H1 (cell line): ENCODE results near the gene COL21A1. TPM values are rescaled to one million over a fixed set of nuclear protein-coding genes. Genes with fewer than 3 reads are reported as not detected.

Experiments used
- CTCF ChIA-PET: fragments of 300-600 bp; sonication (Branson Sonifier 250); formaldehyde crosslinking; loops from one replicate; lab custom pipeline; 2021; ENCODE audit not compliant: partially characterized antibody; lab: Charles Lee
- POLR2A ChIA-PET: fragments of 300-600 bp; sonication (Branson Sonifier 250); formaldehyde crosslinking; loops from one replicate; lab custom pipeline; 2021; ENCODE audit warnings: inconsistent platforms; ENCODE audit not compliant: partially characterized antibody; lab: Charles Lee
- DNase-seq, 2 experiments: peaks; one replicate each; pipeline versions ENCODE4 v3.0.0 to v3.0.0-alpha.2; 2010 to 2022; ENCODE audit warnings: low spot score in 2 of 2, low read depth in 1 of 2, mixed read lengths in 1 of 2
- FAIRE-seq: peaks from 2 replicates; lab custom pipeline; 2011; peaks lifted over from hg19 to GRCh38; lab: Jason Lieb, UNC
- H2AFZ ChIP-seq: 2 replicates; pipeline ENCODE4 v1.8.1; 2012; ENCODE audit warnings: low read length, inconsistent platforms
- H2AK5ac ChIP-seq: 2 replicates; pipeline ENCODE4 v1.6.1; 2013; ENCODE audit warnings: low read depth, low read length
- H2BK120ac ChIP-seq: replicated peaks from 2 replicates; pipeline ENCODE3; 2013; ENCODE audit warnings: low read depth, low read length, inconsistent platforms
- H2BK12ac ChIP-seq: 2 replicates; pipeline ENCODE4 v1.6.1; 2013; ENCODE audit warnings: low read depth, low read length
- H2BK15ac ChIP-seq: 2 replicates; pipeline ENCODE4 v1.6.1; 2013; ENCODE audit warnings: low read length
- H2BK20ac ChIP-seq: 2 replicates; pipeline ENCODE4 v1.6.1; 2013; ENCODE audit warnings: low read length
- H2BK5ac ChIP-seq: 2 replicates; pipeline ENCODE4 v1.6.1; 2013; ENCODE audit warnings: low read depth, low read length
- H3K14ac ChIP-seq: 2 replicates; pipeline ENCODE4 v1.6.1; 2013; ENCODE audit warnings: inconsistent platforms; ENCODE audit not compliant: insufficient read length
- H3K18ac ChIP-seq: 2 replicates; pipeline ENCODE4 v1.6.1; 2013; ENCODE audit warnings: low read length; ENCODE audit errors: extremely low read depth
- H3K23ac ChIP-seq: 2 replicates; pipeline ENCODE4 v1.6.1; 2013; ENCODE audit warnings: inconsistent platforms; ENCODE audit not compliant: insufficient read length
- H3K23me2 ChIP-seq: 2 replicates; pipeline ENCODE4 v1.6.1; 2013; ENCODE audit warnings: low read depth, low read length
- H3K27ac ChIP-seq: 2 replicates; pipeline ENCODE4 v1.6.1; 2011; ENCODE audit warnings: low read depth, low read length, inconsistent platforms
- H3K27me3 ChIP-seq, 4 experiments: replicated peaks in 1 of 4; 1 replicate in 1 of 4; 2 replicates in 3 of 4; pipeline versions ENCODE4 v1.6.1 to v1.8.1; 2011 to 2013; ENCODE audit warnings: low read length in 3 of 4, mild to moderate bottlenecking in 3 of 4, inconsistent platforms in 2 of 4, mixed read lengths in 2 of 4, moderate library complexity in 1 of 4; ENCODE audit not compliant: control insufficient read depth in 3 of 4, insufficient read depth in 3 of 4; ENCODE audit errors: extremely low read depth in 1 of 4
- H3K36me3 ChIP-seq, 4 experiments: 2 replicates each; pipeline versions ENCODE4 v1.6.1 to v1.8.1; 2011 to 2013; ENCODE audit warnings: mild to moderate bottlenecking in 4 of 4, low read length in 3 of 4, moderate library complexity in 2 of 4, control low read depth in 1 of 4, inconsistent platforms in 1 of 4; ENCODE audit not compliant: insufficient read depth in 4 of 4, control insufficient read depth in 2 of 4
- H3K4ac ChIP-seq: replicated peaks from 2 replicates; pipeline ENCODE3; 2013; ENCODE audit warnings: low read length, low read depth, mixed read lengths, inconsistent platforms; ENCODE audit not compliant: insufficient read length
- H3K4me1 ChIP-seq, 4 experiments: replicated peaks in 1 of 4; 1 replicate in 1 of 4; 2 replicates in 3 of 4; pipeline versions ENCODE4 v1.6.1 to v1.8.1; 2011 to 2013; ENCODE audit warnings: low read length in 3 of 4, inconsistent platforms in 2 of 4, mixed read lengths in 1 of 4; ENCODE audit not compliant: insufficient read depth in 4 of 4, control insufficient read depth in 3 of 4
- H3K4me2 ChIP-seq, 2 experiments: 2 replicates each; pipeline versions ENCODE4 v1.6.1 to v1.8.1; 2011 to 2013; ENCODE audit warnings: low read depth in 2 of 2, low read length in 2 of 2, control low read depth in 1 of 2, inconsistent platforms in 1 of 2, mild to moderate bottlenecking in 1 of 2; ENCODE audit not compliant: insufficient read depth in 1 of 2
- H3K4me3 ChIP-seq, 4 experiments: fragments of 200-600, 300-600 bp in 1 of 4; sonication (generic), shearing (Covaris generic), sonication (Bioruptor Twin) in 1 of 4; 2 replicates each; pipeline versions ENCODE4 v1.5.1 to v1.8.1; 2011 to 2016; ENCODE audit warnings: low read length in 4 of 4, low read depth in 3 of 4, control low read depth in 2 of 4, inconsistent platforms in 2 of 4, mild to moderate bottlenecking in 2 of 4, mixed read lengths in 1 of 4, moderate library complexity in 1 of 4; ENCODE audit not compliant: insufficient read depth in 2 of 4; ENCODE audit errors: extremely low read depth in 1 of 4
- H3K56ac ChIP-seq: replicated peaks from 2 replicates; pipeline ENCODE3; 2013; ENCODE audit warnings: low read depth, mild to moderate bottlenecking, mixed read lengths, low read length, inconsistent platforms; ENCODE audit not compliant: insufficient read length
- H3K79me1 ChIP-seq: 2 replicates; pipeline ENCODE4 v1.6.1; 2013; ENCODE audit warnings: low read depth, low read length, control low read depth
- H3K79me2 ChIP-seq, 2 experiments: 2 replicates each; pipeline versions ENCODE4 v1.6.1 to v1.8.1; 2012 to 2013; ENCODE audit warnings: low read length in 2 of 2, mild to moderate bottlenecking in 2 of 2, inconsistent platforms in 1 of 2; ENCODE audit not compliant: insufficient read depth in 2 of 2, control insufficient read depth in 1 of 2
- H3K9ac ChIP-seq, 4 experiments: replicated peaks in 1 of 4; 1 replicate in 1 of 4; 2 replicates in 3 of 4; pipeline versions ENCODE4 v1.6.1 to v1.8.1; 2011 to 2013; ENCODE audit warnings: low read depth in 3 of 4, low read length in 3 of 4, control low read depth in 2 of 4, mild to moderate bottlenecking in 2 of 4, moderate library complexity in 2 of 4, inconsistent platforms in 1 of 4; ENCODE audit errors: extremely low read depth in 1 of 4
- H3K9me3 ChIP-seq, 2 experiments: 2 replicates each; pipeline versions ENCODE4 v1.6.1 to v1.8.1; 2012 to 2013; ENCODE audit warnings: mild to moderate bottlenecking in 2 of 2, moderate library complexity in 2 of 2, control low read depth in 1 of 2, inconsistent platforms in 1 of 2, low read depth in 1 of 2, low read length in 1 of 2, mixed read lengths in 1 of 2; ENCODE audit not compliant: insufficient read depth in 2 of 2
- H4K20me1 ChIP-seq, 2 experiments: replicated peaks in 1 of 2; 2 replicates each; pipeline versions ENCODE3 to v1.8.1; 2011 to 2013; ENCODE audit warnings: inconsistent platforms in 2 of 2, low read length in 2 of 2, mild to moderate bottlenecking in 1 of 2; ENCODE audit not compliant: insufficient read depth in 2 of 2, control insufficient read depth in 1 of 2
- H4K5ac ChIP-seq: 2 replicates; pipeline ENCODE4 v1.6.1; 2013; ENCODE audit warnings: low read length, low read depth, mixed read lengths, inconsistent platforms; ENCODE audit not compliant: insufficient read length
- H4K8ac ChIP-seq: 2 replicates; pipeline ENCODE4 v1.8.0; 2013; ENCODE audit warnings: mild to moderate bottlenecking, moderate library complexity, low read length, inconsistent platforms; ENCODE audit not compliant: insufficient read depth; ENCODE audit errors: extremely low read depth
- H4K91ac ChIP-seq: replicated peaks from 2 replicates; pipeline ENCODE3; 2013; ENCODE audit warnings: low read length, mixed read lengths, inconsistent platforms; ENCODE audit not compliant: insufficient read length
- CTBP2 ChIP-seq: IDR thresholded peaks from 2 replicates; pipeline ENCODE4 v1.7.0; 2011; ENCODE audit warnings: borderline replicate concordance, mild to moderate bottlenecking, moderate library complexity, mixed read lengths, low read length; ENCODE audit not compliant: insufficient read depth, insufficient read length
- GABPA ChIP-seq: IDR thresholded peaks from 2 replicates; pipeline ENCODE4 v1.6.1; 2011; ENCODE audit warnings: mild to moderate bottlenecking, low read length, moderate library complexity, borderline replicate concordance; ENCODE audit not compliant: insufficient read depth
- HDAC6 ChIP-seq: IDR thresholded peaks from one replicate; pipeline ENCODE4 v1.7.1; 2012; ENCODE audit warnings: low read depth, mild to moderate bottlenecking, inconsistent platforms, low read length, moderate library complexity
- JUND ChIP-seq: IDR thresholded peaks from 2 replicates; pipeline ENCODE4 v1.6.1; 2011; ENCODE audit warnings: mild to moderate bottlenecking, improper control_type of control experiment, low read length
- RAD21 ChIP-seq, 2 experiments: IDR thresholded peaks in 1 of 2; conservative IDR thresholded peaks in 1 of 2; 2 replicates each; pipeline ENCODE4 v1.6.1; 2011; ENCODE audit warnings: low read depth in 2 of 2, low read length in 2 of 2, improper control_type of control experiment in 1 of 2, inconsistent platforms in 1 of 2, mild to moderate bottlenecking in 1 of 2, moderate library complexity in 1 of 2
- RBBP5 ChIP-seq: IDR thresholded peaks from 2 replicates; pipeline ENCODE4 v1.7.1; 2012; ENCODE audit warnings: low read depth, mild to moderate bottlenecking, inconsistent platforms, low read length, moderate library complexity, borderline replicate concordance
- SIN3A ChIP-seq, 2 experiments: IDR thresholded peaks in 1 of 2; conservative IDR thresholded peaks in 1 of 2; 2 replicates each; pipeline ENCODE4 v1.6.1; 2011 to 2012; ENCODE audit warnings: low read length in 2 of 2, improper control_type of control experiment in 1 of 2, low read depth in 1 of 2, mild to moderate bottlenecking in 1 of 2
- SIRT6 ChIP-seq: IDR thresholded peaks from one replicate; pipeline ENCODE4 v1.7.1; 2012; ENCODE audit warnings: low read length, inconsistent platforms
- TBP ChIP-seq: IDR thresholded peaks from 2 replicates; pipeline ENCODE4 v1.6.1; 2011; ENCODE audit warnings: low read depth, low read length, improper control_type of control experiment
- ZNF274 ChIP-seq: IDR thresholded peaks from 2 replicates; pipeline ENCODE4 v1.7.0; 2012; ENCODE audit warnings: low read length, borderline replicate concordance; ENCODE audit errors: extremely low read depth
- WGBS, 2 experiments: shearing (Covaris generic) in 1 of 2; methylation state at CpG; one replicate each; pipeline versions ENCODE4 v1.1.6 to v1.1.7; 2013 to 2015; ENCODE audit warnings: low lambda C conversion rate in 2 of 2, mixed read lengths in 2 of 2, inconsistent platforms in 1 of 2, low coverage in 1 of 2, missing lambda C conversion rate in 1 of 2; ENCODE audit not compliant: insufficient replicate concordance in 2 of 2, insufficient coverage in 1 of 2, insufficient read length in 1 of 2; ENCODE audit errors: extremely low coverage in 1 of 2, missing lambda C conversion rate in 1 of 2; 5-methylcytosine and 5-hydroxymethylcytosine counted together
- polyA plus RNA-seq, 7 experiments: library from polyadenylated mRNA; depleted of rRNA in 3 of 7; stranded (reverse) in 5 of 7; unstranded in 2 of 7; fragments of >200 nt in 5 of 7; fragments of 200-250 nt in 2 of 7; gene quantifications; 1 replicate in 5 of 7; 2 replicates in 1 of 7; 4 replicates in 1 of 7; pipeline versions ENCODE4 v1.2.1 to v1.2.3, GENCODE V29; 2011 to 2013; ENCODE audit warnings: missing spikeins in 2 of 7, mixed read lengths in 2 of 7
- total RNA-seq: library from RNA; stranded (reverse); fragmentation: NEBNext Ultra II Directional; extraction: Animal tissue kit (Norgen Biotek cat#: 25700); gene quantifications from 2 replicates; pipeline ENCODE4 v1.2.1, GENCODE V29; 2021

Gene COL21A1
- total and polyA plus RNA-seq, 2 of the 8 experiments (the other 6 are each of a cell fraction or from before 2014, with no cell fraction given), result 1.6 to 3.4 TPM

DNA sequence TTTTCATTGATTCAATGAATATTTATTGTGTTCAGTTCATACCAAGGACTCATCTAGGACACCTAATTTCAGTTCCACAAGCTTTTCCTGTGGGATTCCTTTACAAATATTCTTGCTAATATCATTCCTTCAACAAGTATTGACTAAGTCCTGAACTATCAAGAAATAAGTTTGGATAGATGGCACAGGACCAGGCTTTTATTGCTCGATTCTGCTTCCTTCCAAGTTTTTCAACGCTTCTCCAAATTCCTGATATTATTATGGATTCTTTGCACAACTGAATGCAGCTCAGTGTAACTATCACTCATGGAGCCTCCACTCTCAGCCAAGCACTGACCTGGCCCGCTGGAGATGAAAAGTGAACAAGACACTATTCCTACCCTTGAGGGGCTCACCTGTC lies 32.7 kb upstream of the COL21A1 start:
- H3K23me2 ChIP-seq, result no peaks in the 10 kb centered on the region
- H3K14ac ChIP-seq, result no peak overlapping the region
- H3K79me2 ChIP-seq, result no peaks in the 10 kb centered on the region
- no peak overlapping the region for H3K56ac ChIP-seq
- TF ChIP-seq ZNF274 (no peak), SIN3A (conservative IDR thresholded peaks at IDR 0.05 in 1 of 2, IDR thresholded peaks at IDR 0.05 in 1 of 2; ENCODE audit: low read depth in 1 of 2, low read length in 2 of 2) (no peak), TBP (no peak), CTBP2 (no peak), SIRT6 (no peak), JUND (no peak), HDAC6 (no peak), RAD21 (IDR thresholded peaks at IDR 0.05 in 1 of 2, conservative IDR thresholded peaks at IDR 0.05 in 1 of 2; ENCODE audit: low read depth in 2 of 2, low read length in 2 of 2) (no peak), GABPA (no peak), RBBP5 (no peak)
- TF ChIP-seq, all 59 proteins: peak for 0
- H3K27ac ChIP-seq, result no peak overlapping the region
- no peaks in the 10 kb centered on the region for H4K20me1 ChIP-seq
- H4K8ac ChIP-seq, result no peak overlapping the region
- DNase-seq, result no peak
- no peaks in the 10 kb centered on the region for H3K36me3 ChIP-seq
- H4K5ac ChIP-seq, result no peak overlapping the region
- no peak overlapping the region for H2AK5ac ChIP-seq
- H3K79me1 ChIP-seq, result no peaks in the 10 kb centered on the region
- no peak overlapping the region for H2BK5ac ChIP-seq
- H4K91ac ChIP-seq, result no peak overlapping the region
- no peak overlapping the region for H3K9ac ChIP-seq
- H3K4ac ChIP-seq, result no peak overlapping the region
- H3K4me3 ChIP-seq, result no peak overlapping the region
- H3K27me3 ChIP-seq, result no peaks in the 10 kb centered on the region
- no peak overlapping the region for H2BK120ac ChIP-seq
- WGBS, 2 experiments, result 88% methylated on average over 3 of the region's 3 CpGs; no CpG with 5 or more reads in 1 of the 2 experiments
- H2BK15ac ChIP-seq, result no peak overlapping the region; the same call in 1 of the 2 replicates
- no peak overlapping the region for H2BK12ac ChIP-seq
- ChIA-PET POLR2A (no interaction called here), CTCF (interaction anchor here (1.0 kb wide), 2 partner anchors 13 to 273 kb away, joined by 4 to 5 read pairs; no protein-coding TSS in a partner anchor)
- H3K23ac ChIP-seq, result no peak overlapping the region
- no peak overlapping the region for H3K4me2 ChIP-seq
- no peak for FAIRE-seq
- H2AFZ ChIP-seq, result no peak overlapping the region
- H3K18ac ChIP-seq, result no peak overlapping the region
- H3K4me1 ChIP-seq, result no peaks in the 10 kb centered on the region; a peak in 2 of 7 replicates
- H2BK20ac ChIP-seq, result no peak overlapping the region
- H3K9me3 ChIP-seq, result no peaks in the 10 kb centered on the region; a peak in 1 of 4 replicates
